Measurements from ENCODE around the gene SLC9A7.
A peak's percentile ranks its signal among the peaks of the same experiment; 100 is the strongest.

DNA sequence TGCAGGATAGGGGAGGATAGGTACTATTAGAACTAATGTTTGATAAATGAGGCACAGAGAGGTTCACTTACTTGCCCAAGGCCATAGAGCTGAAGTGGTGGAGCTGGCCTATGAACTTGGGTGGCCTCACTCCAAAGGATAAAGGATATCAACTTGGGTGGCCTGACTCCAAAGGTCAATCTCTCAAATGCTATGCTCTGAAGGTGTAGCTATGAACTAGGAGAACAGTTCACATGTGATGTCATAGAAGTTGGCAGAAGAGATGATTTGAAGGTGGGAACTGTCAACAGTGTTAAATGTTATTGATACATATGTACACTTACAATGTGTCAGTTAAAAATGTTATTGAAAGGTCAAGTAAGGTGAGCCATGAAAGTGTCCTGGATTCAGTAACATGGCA is 191.5 kb downstream of the SLC9A7 start:
- TF ChIP-seq, protein P1, sequence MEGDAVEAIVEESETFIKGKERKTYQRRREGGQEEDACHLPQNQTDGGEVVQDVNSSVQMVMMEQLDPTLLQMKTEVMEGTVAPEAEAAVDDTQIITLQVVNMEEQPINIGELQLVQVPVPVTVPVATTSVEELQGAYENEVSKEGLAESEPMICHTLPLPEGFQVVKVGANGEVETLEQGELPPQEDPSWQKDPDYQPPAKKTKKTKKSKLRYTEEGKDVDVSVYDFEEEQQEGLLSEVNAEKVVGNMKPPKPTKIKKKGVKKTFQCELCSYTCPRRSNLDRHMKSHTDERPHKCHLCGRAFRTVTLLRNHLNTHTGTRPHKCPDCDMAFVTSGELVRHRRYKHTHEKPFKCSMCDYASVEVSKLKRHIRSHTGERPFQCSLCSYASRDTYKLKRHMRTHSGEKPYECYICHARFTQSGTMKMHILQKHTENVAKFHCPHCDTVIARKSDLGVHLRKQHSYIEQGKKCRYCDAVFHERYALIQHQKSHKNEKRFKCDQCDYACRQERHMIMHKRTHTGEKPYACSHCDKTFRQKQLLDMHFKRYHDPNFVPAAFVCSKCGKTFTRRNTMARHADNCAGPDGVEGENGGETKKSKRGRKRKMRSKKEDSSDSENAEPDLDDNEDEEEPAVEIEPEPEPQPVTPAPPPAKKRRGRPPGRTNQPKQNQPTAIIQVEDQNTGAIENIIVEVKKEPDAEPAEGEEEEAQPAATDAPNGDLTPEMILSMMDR (IDR thresholded peaks at IDR 0.05), result no peak
- TF ChIP-seq USF2 (IDR thresholded peaks at IDR 0.05), result no peak
- no peak for TF ChIP-seq POLR2A (IDR thresholded peaks at IDR 0.05; ENCODE audit: low read length)
- TF ChIP-seq EP300 (IDR thresholded peaks at IDR 0.05), result peak in 1 of 2 experiments; percentile 2; a peak in 1 of 5 replicates
- TF ChIP-seq HEYL (CRISPR knock-in tag; IDR thresholded peaks at IDR 0.05), result no peak
- TF ChIP-seq CHD2 (IDR thresholded peaks at IDR 0.05; ENCODE audit: low read length, partially characterized antibody), result no peak
- TF ChIP-seq POLR2AphosphoS2 (conservative IDR thresholded peaks at IDR 0.05; ENCODE audit: low read length), result no peak
- no peak for TF ChIP-seq E2F6 (IDR thresholded peaks at IDR 0.05; ENCODE audit: borderline replicate concordance, low read depth)
- TF ChIP-seq RNF2 (IDR thresholded peaks at IDR 0.05; ENCODE audit: borderline replicate concordance, low read depth), result no peak
- TF ChIP-seq PHF8 (IDR thresholded peaks at IDR 0.05; ENCODE audit: borderline replicate concordance, low read depth), result no peak
- no peak; the same call in 1 of the 2 replicates for TF ChIP-seq JUNB (IDR thresholded peaks at IDR 0.05)
- TF ChIP-seq, protein P2, sequence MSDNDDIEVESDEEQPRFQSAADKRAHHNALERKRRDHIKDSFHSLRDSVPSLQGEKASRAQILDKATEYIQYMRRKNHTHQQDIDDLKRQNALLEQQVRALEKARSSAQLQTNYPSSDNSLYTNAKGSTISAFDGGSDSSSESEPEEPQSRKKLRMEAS (IDR thresholded peaks at IDR 0.05), result no peak
- no peak for TF ChIP-seq ZNF302 (CRISPR knock-in tag; IDR thresholded peaks at IDR 0.05)
